COLO829 (cell line): Measurements from ENCODE around the gene SPRYD4.
"Not testable (repeated sequence)": the region's sequence is repeated elsewhere in the genome, so short reads cannot be mapped to it uniquely, and the experiment has no call there.

Experiments
- DNase-seq: peaks from one replicate; pipeline ENCODE4 v3.0.0; 2012; ENCODE audit warnings: low spot score

Gene SPRYD4

DNA sequence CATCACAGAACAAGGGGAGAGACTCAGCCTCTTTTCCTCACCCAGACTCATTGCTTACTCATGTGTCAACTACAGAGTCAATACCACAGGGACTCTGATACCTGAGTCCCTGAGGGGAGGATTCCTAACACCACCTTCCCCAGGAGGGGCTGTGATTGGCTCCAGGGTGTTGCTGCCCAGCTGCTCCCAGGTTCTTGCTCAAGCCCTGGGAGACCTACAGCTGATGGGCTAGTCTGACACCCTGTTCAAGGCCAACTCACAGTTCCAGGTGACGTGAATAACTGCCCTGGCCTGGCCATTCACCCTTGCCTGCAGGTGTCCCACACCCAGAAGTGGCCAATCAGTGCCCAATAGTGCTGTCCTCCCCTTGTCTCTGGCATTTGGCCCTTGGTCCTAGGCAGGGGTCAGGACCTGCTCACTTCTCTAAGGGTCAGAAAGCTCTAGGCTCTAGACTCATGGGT, 8.6 kb downstream of the SPRYD4 start:
- DNase-seq: no peak

DNA sequence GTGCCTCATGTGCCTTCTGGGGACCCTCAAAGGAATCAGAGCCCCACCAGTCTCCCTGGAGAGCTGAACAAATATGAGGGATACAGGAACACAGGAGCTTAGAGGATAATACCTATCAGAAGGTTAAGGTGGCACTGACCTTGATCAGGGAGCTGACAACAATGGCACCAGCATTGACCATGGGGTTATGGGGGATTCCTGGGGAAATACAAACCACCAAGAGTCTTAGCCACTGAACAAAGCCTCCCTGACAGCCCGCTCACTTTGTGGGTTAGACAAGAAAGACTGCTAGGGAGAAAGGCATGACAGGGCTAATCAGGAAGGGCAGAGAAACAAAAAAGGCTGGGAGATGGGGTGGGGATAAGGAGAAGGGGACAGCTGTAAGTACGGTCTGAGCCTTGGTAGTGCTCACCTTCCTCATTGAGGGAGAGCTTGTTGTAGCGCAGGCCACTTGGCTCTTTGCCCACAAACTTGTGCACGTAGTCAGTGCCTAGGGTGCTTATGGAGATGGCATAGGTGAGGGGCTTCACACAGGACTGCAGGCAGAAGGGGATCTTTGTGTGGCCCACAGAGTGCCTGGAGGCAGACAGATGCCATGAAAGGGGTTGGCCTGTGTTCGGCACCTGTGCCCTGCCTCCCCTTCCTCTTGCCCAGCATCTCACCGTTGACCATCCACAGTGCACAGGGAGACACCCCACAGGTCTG, 9.3 kb downstream of the SPRYD4 start:
- no peak for DNase-seq

DNA sequence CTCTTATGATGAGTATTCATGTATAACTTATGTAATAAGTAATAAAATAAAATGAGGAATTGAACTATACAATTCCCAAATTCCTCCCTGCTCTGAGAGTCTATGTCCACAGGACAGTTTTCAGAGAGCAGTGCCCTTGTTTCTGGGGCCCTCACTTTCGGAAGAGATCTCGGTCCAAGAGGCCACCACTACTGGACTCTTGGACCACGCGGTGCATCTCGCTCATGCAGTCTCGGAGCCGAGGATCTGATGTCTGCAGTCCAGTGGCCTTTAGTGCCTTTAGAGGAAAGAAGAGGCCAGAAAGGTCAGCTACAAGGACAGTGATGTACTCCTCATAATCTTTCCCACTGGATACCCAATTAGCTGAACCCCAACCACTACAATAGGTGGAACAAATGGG, 11.2 kb downstream of the SPRYD4 start:
- DNase-seq: no peak

DNA sequence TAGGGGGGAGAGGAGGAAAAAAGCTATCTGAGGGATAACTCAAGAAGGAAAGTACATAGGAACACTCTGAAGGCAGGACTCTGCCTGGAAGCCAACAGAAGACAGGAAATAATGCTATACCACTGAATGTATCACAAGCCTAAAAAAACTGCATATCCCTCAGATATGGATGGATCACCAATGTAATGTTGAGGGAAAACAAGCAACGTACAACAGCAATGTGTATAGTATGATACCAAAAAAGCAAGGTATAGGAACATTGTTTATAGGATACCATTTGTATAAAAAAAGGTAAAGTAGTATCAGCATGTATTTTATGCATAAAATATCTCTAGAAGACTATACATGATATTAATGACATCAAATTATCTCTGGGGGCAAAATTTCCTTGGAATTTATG, 16.2 kb downstream of the SPRYD4 start:
- no peak for DNase-seq

DNA sequence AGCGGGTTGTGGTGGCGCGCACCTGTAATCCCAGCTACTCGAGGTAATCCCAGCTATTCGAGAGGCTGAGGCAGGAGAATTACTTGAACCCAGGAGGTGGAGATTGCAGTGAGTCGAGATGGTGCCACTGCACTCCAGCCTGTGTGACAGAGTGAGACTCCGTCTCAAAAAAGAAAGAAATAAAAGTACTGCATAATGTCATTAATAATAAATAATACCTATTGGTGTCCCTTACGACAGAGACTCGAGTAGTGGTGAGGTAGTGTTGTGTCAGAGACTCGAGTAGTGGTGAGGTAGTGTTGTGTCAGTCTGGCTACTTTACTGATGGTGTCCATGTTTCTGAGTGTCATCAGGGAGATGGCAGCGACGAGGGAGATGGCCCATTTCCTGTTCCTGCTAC, 18.3 kb downstream of the SPRYD4 start:
- DNase-seq: no peak

DNA sequence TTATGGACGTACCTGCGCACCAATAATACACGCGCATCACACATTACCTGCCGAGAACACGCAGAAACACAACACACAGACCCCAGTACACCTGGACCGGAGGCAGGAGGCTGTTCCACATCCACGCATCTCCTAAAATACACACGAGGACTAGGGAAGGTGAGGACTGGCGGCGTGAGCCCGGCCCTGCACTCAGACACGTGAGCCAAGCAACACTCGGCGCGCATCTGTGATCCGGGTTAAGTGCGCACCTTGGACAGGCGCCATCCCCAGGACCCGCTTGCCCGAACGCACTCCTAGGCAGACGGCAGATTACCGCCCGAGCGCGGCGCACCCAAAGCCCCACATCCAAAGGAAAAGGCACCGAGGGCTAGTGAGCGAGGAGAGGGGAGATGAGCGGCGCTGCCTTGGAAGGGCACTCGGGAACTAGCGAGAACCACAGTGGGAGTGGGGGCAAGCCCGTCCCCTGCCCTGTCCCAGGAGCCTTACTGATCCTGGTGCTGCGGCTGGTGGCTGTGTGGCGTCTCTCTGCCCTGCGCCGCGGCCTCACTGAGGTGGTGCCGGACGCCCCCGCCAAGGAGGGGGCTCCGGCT, 19.2 kb downstream of the SPRYD4 start:
- no peak for DNase-seq

DNA sequence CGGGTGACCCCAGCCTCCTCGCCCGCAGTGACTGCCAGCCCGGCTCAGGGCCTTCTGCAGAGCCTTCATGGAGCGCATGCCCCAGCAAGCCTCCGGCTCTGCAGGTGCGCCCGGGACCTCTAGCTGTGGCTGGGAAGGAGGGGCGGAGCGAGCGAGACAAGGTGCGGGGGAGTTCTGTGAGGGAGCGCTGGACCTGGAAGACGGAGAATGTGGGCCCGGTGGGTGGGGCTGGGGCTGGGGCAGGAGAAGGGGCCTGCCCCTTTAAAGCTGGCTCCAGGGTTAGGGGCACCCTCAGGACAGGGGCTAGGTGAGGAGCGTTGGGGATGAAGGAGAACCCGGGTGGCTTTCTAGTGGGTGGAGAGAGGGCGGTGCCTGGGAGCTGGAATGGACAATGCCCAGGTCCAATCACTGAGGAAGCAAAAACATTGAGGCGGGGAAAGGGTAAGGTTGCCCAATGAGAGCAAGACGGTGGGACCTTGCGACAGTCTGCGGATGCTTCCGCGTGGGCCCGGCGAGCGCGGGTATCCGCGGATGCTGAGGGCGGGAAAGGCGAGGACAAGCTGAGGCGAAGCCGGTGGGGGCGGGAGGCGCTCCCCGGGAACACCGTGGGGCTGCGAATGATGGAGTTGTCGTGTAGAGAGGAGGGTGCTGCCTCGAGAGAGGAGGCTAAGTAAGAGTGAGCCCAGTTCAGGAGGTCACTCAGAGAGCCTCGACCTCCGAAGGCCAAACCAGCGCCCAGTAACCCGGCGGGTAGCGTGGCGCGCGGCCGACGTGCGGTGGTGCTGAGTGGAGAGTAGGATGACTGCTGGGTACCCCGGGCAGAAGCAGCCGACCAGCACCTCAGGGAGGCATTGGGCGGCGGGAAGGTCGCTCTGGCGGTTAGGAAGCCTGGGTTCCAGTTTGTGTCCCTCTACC, 19.9 kb downstream of the SPRYD4 start, which contains the start of gene GLS2:
GLS2 (minus strand) TSS at position 121 of the 915 bp plus-strand sequence; CDS start at position 78, 43 bp downstream.
- DNase-seq: peak; percentile 50

DNA sequence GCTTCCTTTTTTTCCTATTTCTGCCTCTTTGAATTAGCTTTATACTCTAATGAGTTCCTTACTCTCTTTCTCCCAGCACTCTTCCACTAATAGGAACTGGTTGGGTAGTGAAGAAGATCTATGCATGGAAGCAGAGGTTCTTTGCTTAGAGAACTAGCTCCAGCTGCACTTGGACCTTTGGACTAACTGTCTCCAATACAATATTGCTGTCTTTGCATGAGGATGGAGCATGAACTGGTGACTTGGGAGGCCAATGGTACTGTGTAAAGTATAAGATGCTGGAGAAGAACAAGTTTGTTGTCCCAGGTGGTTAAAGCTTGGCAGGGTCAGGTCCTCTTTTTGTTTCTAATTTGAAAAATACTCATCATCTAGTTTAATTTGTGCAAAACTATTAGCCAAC, 22.0 kb downstream of the SPRYD4 start:
- DNase-seq: no peak

DNA sequence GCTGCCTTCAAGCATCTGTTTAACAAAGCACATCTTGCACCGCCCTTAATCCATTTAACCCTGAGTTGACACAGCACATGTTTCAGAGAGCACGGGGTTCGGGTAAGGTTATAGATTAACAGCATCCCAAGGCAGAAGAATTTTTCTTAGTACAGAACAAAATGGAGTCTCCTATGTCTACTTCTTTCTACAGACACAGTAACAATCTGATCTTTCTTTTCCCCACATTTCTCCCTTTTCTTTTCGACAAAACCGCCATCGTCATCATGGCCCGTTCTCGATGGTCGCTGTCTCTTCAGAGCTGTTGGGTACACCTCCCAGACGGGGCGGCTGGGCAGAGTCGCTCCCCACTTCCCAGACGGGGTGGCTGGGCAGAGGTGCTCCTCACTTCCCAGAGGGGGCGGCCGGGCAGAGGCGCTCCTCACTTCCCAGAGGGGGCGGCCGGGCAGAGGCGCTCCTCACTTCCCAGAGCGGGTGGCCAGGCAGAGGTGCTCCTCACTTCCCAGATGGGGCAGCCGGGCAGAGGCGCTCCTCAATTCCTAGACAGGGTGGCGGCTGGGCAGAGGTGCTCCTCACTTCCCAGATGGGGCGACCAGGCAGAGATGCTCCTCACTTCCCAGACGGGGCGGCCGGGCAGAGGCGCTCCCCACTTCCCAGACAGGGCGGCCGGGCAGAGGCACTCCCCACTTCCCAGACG, 25.2 kb downstream of the SPRYD4 start:
- DNase-seq: not testable (repeated sequence)

DNA sequence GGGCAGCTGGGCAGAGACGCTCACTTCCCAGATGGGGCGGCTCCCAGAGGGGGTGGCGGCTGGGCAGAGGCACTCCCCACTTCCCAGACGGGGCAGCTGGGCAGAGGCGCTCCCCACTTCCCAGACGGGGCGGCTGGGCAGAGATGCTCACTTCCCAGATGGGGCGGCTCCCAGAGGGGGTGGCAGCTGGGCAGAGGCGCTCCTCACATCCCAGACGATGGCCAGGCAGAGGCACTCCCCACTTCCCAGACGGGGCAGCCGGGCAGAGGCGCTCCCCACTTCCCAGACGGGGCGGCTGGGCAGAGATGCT, 25.7 kb downstream of the SPRYD4 start:
- not testable (repeated sequence) for DNase-seq

DNA sequence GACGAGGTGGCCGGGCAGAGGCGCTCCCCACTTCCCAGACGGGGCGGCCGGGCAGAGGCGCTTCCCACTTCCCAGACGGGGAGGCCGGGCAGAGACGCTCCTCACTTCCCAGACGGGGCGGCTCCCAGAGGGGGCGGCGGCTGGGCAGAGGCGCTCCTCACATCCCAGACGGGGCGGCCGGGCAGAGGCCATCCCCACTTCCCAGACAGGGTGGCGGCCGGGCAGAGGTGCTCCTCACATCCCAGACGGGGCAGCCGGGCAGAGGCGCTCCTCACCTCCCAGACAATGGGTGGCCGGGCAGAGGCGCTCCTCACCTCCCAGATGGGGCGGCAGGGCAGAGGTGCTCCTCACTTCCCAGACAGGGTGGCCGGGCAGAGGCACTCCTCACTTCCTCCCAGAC, 26.1 kb downstream of the SPRYD4 start:
- DNase-seq: not testable (repeated sequence)

DNA sequence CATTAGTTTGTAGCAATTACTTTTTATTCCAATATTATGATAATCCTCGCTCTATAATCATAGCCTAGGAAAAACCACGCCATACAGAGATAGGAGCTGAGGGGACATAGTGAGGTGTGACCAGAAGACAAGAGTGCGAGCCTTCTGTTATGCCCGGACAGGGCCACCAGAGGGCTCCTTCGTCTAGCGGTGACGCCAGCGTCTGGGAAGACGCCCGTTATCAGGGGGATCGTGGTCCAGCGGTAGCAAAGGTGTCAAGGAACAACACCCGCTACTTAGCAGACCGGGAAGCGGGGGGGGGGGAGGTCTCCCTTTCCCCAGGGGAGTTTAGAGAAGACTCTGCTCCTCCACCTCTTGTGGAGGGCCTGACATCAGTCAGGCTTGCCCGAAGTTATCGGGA, 28.3 kb downstream of the SPRYD4 start:
- not testable (repeated sequence) for DNase-seq

DNA sequence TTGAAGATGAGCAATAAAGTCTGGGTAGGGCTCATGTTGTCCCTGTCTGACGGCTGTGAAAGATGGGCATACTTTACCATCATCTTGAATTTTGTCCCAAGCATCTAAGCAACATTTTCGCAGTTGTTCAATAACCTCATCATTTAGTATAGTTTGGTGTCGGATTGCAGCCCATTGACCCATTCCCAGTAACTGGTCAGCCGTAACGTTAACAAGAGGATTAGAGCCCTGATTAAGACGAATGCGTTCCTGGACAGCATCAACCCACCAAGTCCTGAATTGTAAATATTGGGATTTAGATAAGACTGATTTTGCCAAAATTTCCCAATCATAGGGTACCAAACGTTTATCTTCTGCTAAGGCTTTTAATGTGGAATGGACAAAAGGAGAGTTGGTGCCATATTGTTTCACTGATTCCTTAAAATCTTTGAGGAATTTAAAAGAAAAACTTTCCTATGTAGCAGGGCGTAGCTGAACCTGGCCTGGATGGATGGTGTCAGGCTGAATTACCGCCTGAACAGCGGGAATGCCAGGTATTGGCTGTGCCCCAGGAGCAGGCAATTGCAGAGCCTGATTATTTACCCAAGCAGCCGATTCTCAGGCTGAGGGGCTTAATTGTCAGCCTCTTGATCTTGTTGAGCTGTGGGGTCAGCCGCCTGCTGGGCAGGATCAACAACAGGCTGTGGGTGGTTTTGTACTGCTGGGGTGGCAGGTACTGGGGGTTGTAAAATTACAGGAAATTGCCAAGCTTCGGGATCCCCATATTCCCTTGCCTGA, 29.9 kb downstream of the SPRYD4 start:
- DNase-seq: not testable (repeated sequence)

DNA sequence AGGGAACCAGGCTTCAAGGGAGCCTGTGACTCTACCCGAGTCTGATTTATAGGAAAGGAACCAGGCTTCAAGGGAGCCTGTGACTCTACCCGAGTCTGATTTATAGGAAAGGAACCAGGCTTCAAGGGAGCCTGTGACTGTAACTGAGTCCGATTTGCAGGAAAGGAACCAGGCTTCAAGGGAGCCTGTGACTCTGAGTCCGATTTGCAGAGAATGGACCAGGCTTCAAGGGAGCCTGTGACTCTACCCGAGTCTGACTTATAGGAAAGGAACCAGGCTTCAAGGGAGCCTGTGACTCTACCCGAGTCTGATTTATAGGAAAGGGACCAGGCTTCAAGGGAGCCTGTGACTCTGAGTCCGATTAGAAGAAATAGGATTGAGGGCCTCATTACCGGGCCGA, 31.1 kb downstream of the SPRYD4 start:
- DNase-seq: not testable (repeated sequence)

DNA sequence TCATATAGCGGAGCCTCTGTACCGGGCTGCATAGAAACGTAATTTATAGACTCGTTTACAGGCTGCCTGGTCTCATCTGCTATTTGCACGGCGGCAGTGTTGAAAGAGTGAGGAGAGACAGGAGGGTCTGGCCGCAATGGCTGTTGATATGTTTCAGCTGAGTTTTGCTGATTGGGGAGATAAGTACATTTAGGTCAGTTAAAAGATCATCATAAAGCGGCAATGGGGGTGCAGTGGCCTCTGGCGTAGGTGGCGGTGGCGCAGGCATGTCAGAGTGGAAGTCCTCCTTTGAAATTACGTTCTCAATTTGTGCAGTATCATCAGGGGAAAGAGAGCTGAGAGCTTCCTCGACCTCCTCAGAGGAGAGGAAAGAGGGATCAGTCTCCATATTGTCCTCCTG, 31.5 kb downstream of the SPRYD4 start:
- DNase-seq: not testable (repeated sequence)

DNA sequence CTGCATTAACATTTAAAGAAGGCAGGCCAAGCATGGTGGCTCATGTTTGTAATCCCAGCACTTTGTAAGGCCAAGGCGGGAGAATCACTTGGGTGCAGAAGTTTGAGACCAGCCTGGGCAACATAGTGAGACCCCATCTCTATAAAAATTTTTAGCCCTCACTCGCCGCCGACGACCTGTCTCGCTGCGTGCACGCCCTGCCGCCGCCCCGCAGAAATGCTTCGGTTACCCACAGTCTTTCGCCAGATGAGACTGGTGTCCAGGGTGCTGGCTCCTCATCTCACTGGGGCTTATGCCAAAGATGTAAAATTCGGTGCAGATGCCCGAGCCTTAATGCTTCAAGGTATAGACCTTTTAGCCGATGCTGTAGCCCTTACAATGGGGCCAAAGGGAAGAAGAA, 42.4 kb downstream of the SPRYD4 start:
- no peak for DNase-seq

DNA sequence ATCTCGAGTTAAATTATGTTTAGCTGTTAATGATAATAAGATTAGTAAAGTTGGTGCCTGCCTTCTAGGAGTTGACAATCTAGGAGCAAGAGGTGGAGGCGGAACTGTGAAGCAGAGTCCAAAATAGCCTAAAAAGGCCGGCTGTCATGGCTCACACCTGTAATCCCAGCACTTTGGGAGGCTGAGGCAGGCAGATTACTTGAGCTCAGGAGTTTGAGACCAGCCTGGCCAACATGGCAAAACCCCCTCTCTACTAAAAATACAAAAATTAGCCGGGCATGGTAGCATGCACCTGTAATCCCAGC, 45.6 kb downstream of the SPRYD4 start:
- not testable (repeated sequence) for DNase-seq

DNA sequence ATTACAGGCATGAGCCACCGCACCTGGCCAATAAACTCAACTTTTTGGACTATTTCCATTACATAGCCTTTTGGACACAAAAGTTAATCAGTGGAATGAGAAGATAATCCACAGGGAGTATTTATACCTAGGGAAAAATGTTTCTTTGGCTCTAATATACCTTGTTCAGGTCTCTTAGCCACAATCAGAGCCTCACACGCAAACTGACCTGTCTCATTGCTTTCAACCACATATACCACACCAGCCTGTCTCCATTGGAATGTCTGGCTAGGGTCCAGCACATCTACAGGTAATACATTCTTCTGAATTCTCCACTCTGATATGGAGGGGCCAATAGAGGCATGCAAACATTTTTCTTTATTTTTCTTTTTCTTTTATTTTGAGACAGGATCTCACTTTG, 49.5 kb downstream of the SPRYD4 start:
- DNase-seq: no peak

DNA sequence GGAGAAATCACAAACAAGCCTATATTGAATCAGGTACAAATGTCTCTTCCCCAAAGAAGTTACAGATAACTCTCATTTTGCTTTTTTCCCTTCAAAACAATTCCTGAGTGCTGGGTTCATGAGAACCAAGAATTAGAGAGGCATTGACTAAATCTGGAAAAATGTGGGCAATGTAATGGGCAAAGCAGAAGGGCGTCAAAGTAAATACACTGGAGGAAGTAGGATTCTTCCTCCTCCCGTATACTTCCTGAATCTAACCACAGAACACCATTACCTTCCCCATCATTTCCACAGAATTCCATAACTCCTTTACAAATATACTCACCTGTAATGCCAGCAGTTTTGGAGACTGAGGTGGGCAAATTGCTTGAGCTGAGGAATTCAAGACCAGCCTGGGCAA, 50.2 kb downstream of the SPRYD4 start:
- no peak for DNase-seq

DNA sequence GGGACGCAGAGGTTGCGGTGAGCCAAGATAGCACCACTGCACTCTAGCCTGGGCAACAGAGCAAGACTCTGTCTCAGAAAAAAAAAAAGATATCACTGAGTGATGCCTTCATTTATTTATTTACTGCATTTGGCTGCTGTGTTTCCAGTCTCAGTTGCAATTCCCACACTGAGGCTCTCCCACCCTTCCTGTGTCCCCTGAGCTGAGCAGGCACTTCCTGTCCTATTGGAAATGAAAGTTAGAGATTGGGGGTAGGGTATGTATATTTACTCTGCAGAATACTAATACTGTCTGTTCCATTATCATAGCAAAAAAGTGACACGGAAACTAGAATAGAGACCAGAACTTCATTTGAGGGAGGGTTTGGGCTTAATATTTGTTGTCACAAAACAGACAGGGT, 51.7 kb downstream of the SPRYD4 start:
- no peak for DNase-seq

DNA sequence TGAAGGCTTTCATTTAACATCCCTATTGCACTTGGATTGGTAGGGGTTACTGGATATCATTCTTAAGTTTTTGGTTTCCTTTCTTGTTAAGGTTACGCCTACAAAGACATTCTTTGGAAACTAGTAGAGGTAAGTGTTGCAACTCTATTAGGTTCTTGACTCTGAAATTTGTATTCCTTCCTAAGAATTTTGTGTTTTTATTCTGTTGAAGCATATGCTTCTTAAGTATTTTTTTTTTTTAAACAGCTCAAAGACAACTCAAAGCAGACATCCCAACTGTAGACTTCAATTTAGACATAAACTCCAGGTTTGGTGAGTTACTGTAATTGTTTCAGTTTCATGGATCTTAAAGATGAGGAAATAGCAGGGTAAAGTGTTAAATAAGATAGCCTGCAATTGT, 52.1 kb downstream of the SPRYD4 start:
- no peak for DNase-seq

DNA sequence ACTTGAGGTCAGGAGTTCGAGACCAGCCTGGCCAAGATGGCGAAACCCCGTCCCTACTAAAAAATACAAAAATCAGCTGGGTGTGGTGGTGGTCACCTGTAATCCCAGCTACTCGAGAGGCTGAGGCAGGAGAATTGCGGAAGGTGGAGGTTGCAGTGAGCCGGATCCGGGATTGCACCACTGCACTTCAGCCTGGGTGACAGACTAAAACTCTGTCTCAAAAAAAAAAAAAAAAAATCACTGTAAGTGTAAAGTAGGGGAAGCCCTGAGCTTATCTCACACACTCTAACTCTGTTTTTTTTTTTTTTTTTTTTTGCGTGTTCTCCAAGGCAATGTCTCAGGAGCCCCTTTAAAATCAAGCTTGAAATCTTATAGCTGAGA, 52.8 kb downstream of the SPRYD4 start:
- DNase-seq: no peak
